ENCODE data around the gene ZC3H13.

The ZC3H13 gene

GRCh38 chr13:46058268-46058667 is 5.7 kb upstream of the ZC3H13 start:
- DNase-seq: no peak

DNA sequence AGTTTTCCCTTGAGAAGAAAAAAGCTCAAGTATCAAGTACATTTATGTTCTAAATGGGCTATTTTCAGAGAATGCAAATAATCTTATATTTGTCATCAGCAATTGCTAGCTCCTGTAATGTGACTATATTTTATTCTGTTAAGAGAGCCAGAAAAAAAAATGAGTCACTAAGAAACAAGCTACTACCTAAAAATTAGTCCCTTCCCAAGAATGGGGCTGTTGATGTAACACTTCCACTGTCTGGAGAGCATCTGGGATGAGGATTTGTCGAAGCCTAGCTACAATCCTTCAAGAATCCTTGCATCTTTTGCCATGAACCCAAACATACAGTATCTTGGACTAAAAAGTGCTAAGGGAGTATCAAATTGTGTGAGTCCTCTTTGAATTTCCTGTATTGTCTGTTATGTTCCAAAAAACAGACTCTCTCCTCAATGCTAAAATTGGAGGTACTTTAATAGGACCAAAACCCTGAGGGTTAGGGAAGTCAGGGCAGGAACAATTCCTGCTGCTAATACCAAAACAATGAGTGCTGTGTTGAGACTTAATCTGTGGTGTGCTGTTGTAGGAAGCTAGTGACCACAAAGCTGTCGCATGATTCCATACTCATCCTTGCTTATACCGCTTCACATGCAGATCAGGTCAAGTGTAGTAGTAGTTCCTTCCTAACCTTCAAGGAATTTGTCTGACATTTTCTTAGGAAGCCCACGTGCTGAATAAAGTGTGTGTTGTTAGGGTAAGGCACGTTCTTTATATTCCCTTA is 4.9 kb upstream of the ZC3H13 start:
- DNase-seq: peak; percentile 47

- no peak for DNase-seq
These were observed 841 bp upstream of the ZC3H13 start for GRCh38 chr13:46053162-46054012.

GRCh38 chr13:46051968-46052318 is 603 bp downstream of the ZC3H13 start:
- DNase-seq: peak; percentile 7

DNA sequence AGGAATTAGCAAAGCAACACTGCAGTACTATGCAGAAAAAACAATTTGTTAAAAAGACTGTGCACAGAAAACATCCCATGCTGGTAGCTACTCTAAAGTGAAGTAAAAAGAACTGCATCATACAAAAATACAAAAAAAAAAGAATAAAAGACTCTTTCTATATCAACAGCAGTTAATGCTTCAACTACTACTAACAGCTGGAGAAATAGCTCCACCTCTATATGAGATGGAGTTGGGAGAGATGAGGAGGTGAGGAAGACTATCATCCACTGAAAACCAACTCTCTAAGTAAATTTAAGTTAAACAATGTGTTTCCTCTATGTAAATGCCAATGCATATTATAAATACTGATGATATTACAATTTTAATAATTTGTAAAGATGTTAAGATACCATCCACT is 1.8 kb downstream of the ZC3H13 start:
- DNase-seq: no peak

GRCh38 chr13:46045424-46045823 is 7.1 kb downstream of the ZC3H13 start:
- DNase-seq: no peak

- DNase-seq: no peak
These were observed 8.9 kb downstream of the ZC3H13 start for GRCh38 chr13:46043647-46044046.

GRCh38 chr13:46041419-46041839 is 11.1 kb downstream of the ZC3H13 start:
- DNase-seq: no peak

DNA sequence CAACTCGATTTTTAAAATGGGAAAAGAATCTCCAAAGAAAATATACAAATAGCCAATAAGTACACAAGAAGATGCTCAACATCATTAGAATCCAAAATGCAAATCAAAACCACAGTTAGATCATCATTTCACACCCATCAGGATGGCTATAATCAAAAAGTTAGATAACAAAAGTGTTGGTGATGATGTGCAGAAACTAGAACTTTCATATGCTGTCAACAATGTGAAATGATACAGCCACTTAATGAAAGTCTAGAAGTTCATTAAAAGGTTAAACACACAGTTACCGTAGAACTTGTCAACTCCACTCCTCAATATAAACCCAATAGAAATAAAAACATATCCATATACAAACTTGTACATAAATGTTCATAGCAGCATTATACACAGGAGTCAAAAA is 11.8 kb downstream of the ZC3H13 start:
- no peak for DNase-seq

GRCh38 chr13:46039411-46040182 is 12.9 kb downstream of the ZC3H13 start:
- no peak for DNase-seq

GRCh38 chr13:46038296-46038695 is 14.2 kb downstream of the ZC3H13 start:
- DNase-seq: no peak

DNA sequence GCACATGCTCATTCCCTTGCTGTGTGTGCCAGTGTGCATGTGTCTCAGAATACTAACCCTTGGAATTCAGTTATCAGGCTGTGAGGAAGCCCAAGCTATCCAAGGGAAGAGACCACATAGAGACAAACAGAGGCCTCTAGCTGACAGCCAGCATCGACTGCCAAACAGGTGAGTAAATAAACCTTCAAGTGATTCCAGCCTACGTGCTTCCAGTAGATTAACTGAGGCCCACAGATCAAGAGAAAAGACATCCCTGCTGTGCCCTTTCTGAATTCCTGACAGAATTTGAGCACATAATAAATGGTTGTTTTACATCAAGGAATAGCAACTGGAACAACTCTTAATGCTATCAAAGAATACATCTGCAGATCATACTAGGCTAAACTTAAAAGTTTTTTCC is 17.5 kb downstream of the ZC3H13 start:
- no peak for DNase-seq

- no peak for DNase-seq
These were observed 20.2 kb downstream of the ZC3H13 start for GRCh38 chr13:46032341-46032740.

DNA sequence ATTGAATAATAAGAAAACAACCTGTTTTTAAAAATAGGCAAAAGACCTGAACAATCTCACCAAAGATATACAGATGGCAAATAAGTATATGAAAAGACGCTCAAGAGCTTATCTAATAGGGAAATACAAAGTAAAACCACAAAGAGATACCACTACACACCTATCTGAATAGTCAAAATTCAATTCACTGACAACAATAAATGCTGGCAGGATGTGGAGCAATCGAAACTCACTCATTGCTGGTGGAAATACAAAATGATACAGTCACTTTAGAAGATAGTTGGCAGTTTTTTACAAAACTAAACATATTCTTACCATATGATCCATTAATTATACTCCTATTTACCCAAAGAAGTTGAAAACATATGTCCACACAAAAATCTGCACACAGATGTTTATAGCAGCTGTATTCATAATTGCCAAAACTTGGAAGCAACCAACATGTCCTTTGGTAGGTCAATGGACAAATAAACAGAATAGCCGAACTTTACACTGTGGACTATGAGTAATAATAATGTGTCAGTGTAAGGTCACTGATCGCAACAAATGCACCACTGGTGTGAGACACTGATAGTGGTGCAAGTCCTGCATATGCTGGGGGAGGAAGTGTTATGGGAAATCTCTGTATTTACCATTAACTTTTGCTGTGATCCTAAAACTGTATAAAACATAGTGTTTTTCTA is 20.8 kb downstream of the ZC3H13 start:
- no peak for DNase-seq

GRCh38 chr13:46025157-46025556 is 27.4 kb downstream of the ZC3H13 start:
- no peak for DNase-seq

DNA sequence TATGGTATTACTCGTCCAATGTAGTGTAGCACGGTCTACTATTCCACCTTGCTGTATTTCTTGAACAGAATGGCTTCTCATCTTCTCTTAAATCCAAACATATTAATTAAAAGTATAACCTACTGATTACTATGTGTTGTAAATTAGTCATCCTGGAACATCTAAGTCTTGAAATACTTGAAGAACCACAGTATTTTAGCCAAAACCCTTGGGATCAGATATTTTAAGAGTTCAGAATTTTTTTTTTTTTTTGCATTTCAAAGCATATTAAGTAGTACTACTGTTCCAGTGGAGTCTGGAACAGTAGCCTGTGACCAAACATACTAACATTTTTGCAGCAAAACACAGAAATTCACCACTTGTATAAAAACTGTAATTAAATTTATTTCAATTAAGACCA is 30.1 kb downstream of the ZC3H13 start:
- DNase-seq: no peak

DNA sequence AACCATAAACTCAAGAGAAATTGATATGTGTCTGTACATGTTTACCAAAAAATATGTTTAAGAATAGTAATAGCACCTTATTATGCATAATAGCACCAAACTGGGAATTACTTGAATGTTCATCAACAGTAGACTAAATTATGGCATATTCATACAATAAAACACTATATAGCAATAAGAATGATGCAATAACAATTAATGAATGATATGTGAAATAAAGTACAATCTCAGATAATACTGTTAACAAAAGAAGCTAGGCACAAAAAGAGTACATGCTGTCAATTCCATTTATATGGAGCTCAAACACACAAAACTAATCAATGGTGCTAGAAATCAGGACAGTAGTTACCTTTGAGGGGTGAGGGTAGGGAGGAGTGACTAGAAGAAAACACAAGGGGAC is 36.3 kb downstream of the ZC3H13 start:
- no peak for DNase-seq

DNA sequence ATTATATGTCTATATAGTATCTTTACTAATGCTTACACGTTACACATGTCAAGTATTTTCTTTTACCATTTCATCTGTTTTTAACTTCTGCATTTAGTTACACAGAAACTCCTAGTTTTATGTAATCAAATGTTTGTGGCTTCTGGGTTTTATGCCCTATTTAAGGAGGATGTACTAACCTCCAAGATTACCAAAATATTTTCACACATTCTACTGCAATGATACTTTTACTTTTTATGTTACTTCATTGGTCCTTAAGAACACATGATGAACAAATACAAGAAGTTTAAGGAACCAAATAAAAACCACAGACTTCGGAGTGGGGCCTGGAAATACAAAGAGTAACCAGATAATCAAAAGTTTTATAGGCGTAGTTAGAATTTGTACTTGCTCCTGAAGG is 37.2 kb downstream of the ZC3H13 start:
- peak; percentile 90 for DNase-seq

DNA sequence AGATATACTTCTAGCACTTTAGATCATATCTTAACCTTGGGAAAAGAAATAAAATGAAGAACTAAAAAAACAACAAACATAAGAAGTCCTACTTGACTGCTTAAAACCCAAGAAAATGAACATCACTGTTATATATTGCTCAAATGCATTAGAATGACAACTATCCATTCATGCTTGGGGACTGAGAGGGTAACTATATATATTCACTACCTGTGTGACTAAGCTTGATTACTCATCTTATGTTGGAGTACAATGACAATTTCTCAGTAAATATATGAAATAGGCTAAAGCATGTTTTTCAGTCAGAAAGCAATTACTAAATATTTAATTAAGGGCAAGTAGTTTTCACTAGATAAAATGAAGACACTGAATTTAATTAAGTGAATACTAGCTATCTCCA is 40.1 kb downstream of the ZC3H13 start:
- no peak for DNase-seq

DNA sequence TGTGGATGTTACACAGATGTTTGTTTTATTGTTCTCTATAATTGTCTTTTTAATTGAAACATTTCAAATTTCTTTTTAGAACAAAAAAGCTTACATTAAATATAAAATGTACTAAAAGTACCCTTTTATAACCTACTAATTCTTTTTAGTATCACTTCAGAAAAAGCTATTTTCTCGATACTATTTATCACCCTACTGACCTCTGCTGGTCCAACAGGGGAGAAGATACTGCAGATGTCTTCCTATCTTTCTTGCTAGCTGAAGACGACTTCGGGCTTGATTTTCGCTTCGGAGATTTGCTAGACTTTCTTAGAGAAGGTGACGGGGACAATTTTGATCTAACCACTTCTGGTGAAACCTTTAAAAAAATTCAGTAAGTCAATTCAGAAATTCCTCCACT is 42.4 kb downstream of the ZC3H13 start:
- DNase-seq: peak; percentile 11

GRCh38 chr13:46008631-46009030 is 43.9 kb downstream of the ZC3H13 start:
- no peak for DNase-seq

GRCh38 chr13:46006688-46007452 is 45.7 kb downstream of the ZC3H13 start:
- DNase-seq: no peak

Data from inflammatory macrophage treated with lipopolysaccharide for 4 hours (primary cell).